Mesenchymal stem cell (in vitro differentiated cells and primary cell): Measurements from ENCODE around the gene TSPEAR.

Experiments used
- DNase-seq: peaks from one replicate; pipeline ENCODE4 v3.0.0-alpha.2; 2013
- H2AFZ ChIP-seq: one replicate; pipeline ENCODE4 v1.6.1; 2013; ENCODE audit warnings: low read depth, mild to moderate bottlenecking, control low read depth, inconsistent platforms, low read length, moderate library complexity
- H2AK5ac ChIP-seq: 2 replicates; pipeline ENCODE4 v1.6.1; 2013; ENCODE audit warnings: low read length, moderate library complexity, mild to moderate bottlenecking, inconsistent platforms; ENCODE audit not compliant: severe bottlenecking
- H2BK120ac ChIP-seq: one replicate; pipeline ENCODE4 v1.6.1; 2013; ENCODE audit warnings: low read depth, mild to moderate bottlenecking, inconsistent platforms, low read length, moderate library complexity
- H2BK12ac ChIP-seq, 2 experiments: one replicate each; pipeline ENCODE4 v1.6.1; 2013; ENCODE audit warnings: inconsistent platforms in 2 of 2, low read length in 2 of 2, mild to moderate bottlenecking in 2 of 2, moderate library complexity in 2 of 2, control low read depth in 1 of 2
- H2BK15ac ChIP-seq: one replicate; pipeline ENCODE4 v1.6.1; 2013; ENCODE audit warnings: mild to moderate bottlenecking, low read depth, inconsistent platforms; ENCODE audit not compliant: poor library complexity, severe bottlenecking
- H2BK5ac ChIP-seq: 2 replicates; pipeline ENCODE4 v1.6.1; 2013; ENCODE audit warnings: low read depth, mild to moderate bottlenecking, low read length, control low read depth, inconsistent platforms; ENCODE audit not compliant: poor library complexity, severe bottlenecking
- H3K14ac ChIP-seq, 2 experiments: one replicate each; pipeline ENCODE4 v1.6.1; 2013; ENCODE audit warnings: inconsistent platforms in 2 of 2, low read length in 2 of 2, control low read depth in 1 of 2, mild to moderate bottlenecking in 1 of 2, moderate library complexity in 1 of 2
- H3K18ac ChIP-seq, 2 experiments: one replicate each; pipeline ENCODE4 v1.6.1; 2013; ENCODE audit warnings: inconsistent platforms in 2 of 2, low read length in 2 of 2, control low read depth in 1 of 2, low read depth in 1 of 2, mild to moderate bottlenecking in 1 of 2
- H3K23ac ChIP-seq, 2 experiments: one replicate each; pipeline ENCODE4 v1.6.1; 2013; ENCODE audit warnings: inconsistent platforms in 2 of 2, low read length in 2 of 2, mild to moderate bottlenecking in 2 of 2, moderate library complexity in 2 of 2, control low read depth in 1 of 2
- H3K27ac ChIP-seq: 2 replicates; pipeline ENCODE4 v1.5.1; 2013; ENCODE audit warnings: mild to moderate bottlenecking, moderate library complexity, low read length, control low read depth, inconsistent platforms; ENCODE audit not compliant: poor library complexity, severe bottlenecking
- H3K27me3 ChIP-seq, 2 experiments: 2 replicates each; pipeline versions ENCODE4 v1.6.1 to v1.7.0; 2013; ENCODE audit warnings: low read length in 2 of 2, mild to moderate bottlenecking in 2 of 2, moderate library complexity in 2 of 2, control low read depth in 1 of 2, inconsistent platforms in 1 of 2; ENCODE audit not compliant: control insufficient read depth in 1 of 2, insufficient read depth in 1 of 2
- H3K36me3 ChIP-seq, 2 experiments: 2 replicates each; pipeline versions ENCODE4 v1.6.1 to v1.7.0; 2013; ENCODE audit warnings: low read length in 2 of 2, control low read depth in 1 of 2, inconsistent platforms in 1 of 2, low read depth in 1 of 2, mild to moderate bottlenecking in 1 of 2; ENCODE audit not compliant: insufficient read depth in 2 of 2, control insufficient read depth in 1 of 2
- H3K4ac ChIP-seq, 2 experiments: one replicate each; pipeline ENCODE4 v1.6.1; 2013; ENCODE audit warnings: inconsistent platforms in 2 of 2, low read length in 2 of 2, mild to moderate bottlenecking in 2 of 2, moderate library complexity in 2 of 2, control low read depth in 1 of 2, low read depth in 1 of 2
- H3K4me1 ChIP-seq: 2 replicates; pipeline ENCODE4 v1.6.1; 2013; ENCODE audit warnings: low read depth, low read length, control low read depth; ENCODE audit not compliant: control insufficient read depth, insufficient read depth
- H3K4me2 ChIP-seq: 2 replicates; pipeline ENCODE4 v1.6.1; 2013; ENCODE audit warnings: low read length, mild to moderate bottlenecking, inconsistent platforms; ENCODE audit not compliant: poor library complexity, severe bottlenecking
- H3K4me3 ChIP-seq, 2 experiments: 2 replicates each; pipeline versions ENCODE4 v1.5.1 to v1.7.0; 2013; ENCODE audit warnings: low read length in 2 of 2, mild to moderate bottlenecking in 2 of 2, control low read depth in 1 of 2, low read depth in 1 of 2; ENCODE audit not compliant: insufficient read depth in 1 of 2
- H3K79me1 ChIP-seq: replicated peaks from 2 replicates; pipeline ENCODE4 v1.6.1; 2013; ENCODE audit warnings: mild to moderate bottlenecking, control low read depth, low read length, inconsistent platforms; ENCODE audit not compliant: poor library complexity, severe bottlenecking
- H3K9ac ChIP-seq: 2 replicates; pipeline ENCODE4 v1.7.0; 2013; ENCODE audit warnings: mild to moderate bottlenecking, low read length, moderate library complexity
- H3K9me3 ChIP-seq: 2 replicates; pipeline ENCODE4 v1.7.0; 2013; ENCODE audit warnings: mild to moderate bottlenecking, low read length; ENCODE audit not compliant: control insufficient read depth
- H4K8ac ChIP-seq: one replicate; pipeline ENCODE4 v1.6.1; 2013; ENCODE audit warnings: inconsistent platforms, mild to moderate bottlenecking, low read length, moderate library complexity
- H4K91ac ChIP-seq: one replicate; pipeline ENCODE4 v1.6.1; 2013; ENCODE audit warnings: mild to moderate bottlenecking, low read length, inconsistent platforms
- WGBS: methylation state at CpG from one replicate; pipeline ENCODE4 v1.1.7; 2013; ENCODE audit warnings: mixed read lengths; 5-methylcytosine and 5-hydroxymethylcytosine counted together

The TSPEAR gene

GRCh38 chr21:44454058-44454457, 257.3 kb downstream of the TSPEAR start:
- 80% methylated on average over 3 of the region's 5 CpGs for WGBS
- Histone ChIP-seq H2BK12ac (no peak overlapping the region), H3K18ac (no peak overlapping the region), H3K4me2 (no peak overlapping the region), H2AK5ac (no peak overlapping the region), H2BK5ac (no peak overlapping the region), H4K91ac (no peak overlapping the region), H4K8ac (no peak overlapping the region), H3K79me1 (no peaks in the 10 kb centered on the region), H3K4me3 (no peak overlapping the region), H3K9ac (no peak overlapping the region), H3K4ac (no peak overlapping the region), H3K14ac (no peak overlapping the region), H3K27me3 (peaks cover 20 to 34% of the 10 kb centered on the region in 2 experiments), H3K23ac (no peak overlapping the region), H3K36me3 (peaks cover 0 to 7% of the 10 kb centered on the region in 2 experiments), H2AFZ (no peak overlapping the region), H2BK15ac (no peak overlapping the region), H3K4me1 (peaks cover 9% of the 10 kb centered on the region), H2BK120ac (no peak overlapping the region), H3K9me3 (peaks cover 7% of the 10 kb centered on the region), H3K27ac (no peak overlapping the region)
- no peak for DNase-seq

- no peak overlapping the region for H4K8ac ChIP-seq
- H3K4me1 ChIP-seq = peaks cover 11% of the 10 kb centered on the region
- no peak overlapping the region for H3K23ac ChIP-seq
- over 99% methylated on average over 2 of the region's 3 CpGs for WGBS
- H3K4me3 ChIP-seq = no peak overlapping the region
- DNase-seq = no peak
- H3K9ac ChIP-seq = no peak overlapping the region
- no peak overlapping the region for H2BK120ac ChIP-seq
- no peak overlapping the region for H2AK5ac ChIP-seq
- H2AFZ ChIP-seq = no peak overlapping the region
- peaks cover 0 to 7% of the 10 kb centered on the region in 2 experiments for H3K36me3 ChIP-seq
- no peak overlapping the region for H2BK12ac ChIP-seq
- H4K91ac ChIP-seq = no peak overlapping the region
- H3K79me1 ChIP-seq = no peaks in the 10 kb centered on the region
- no peak overlapping the region for H3K4ac ChIP-seq
- no peak overlapping the region for H2BK5ac ChIP-seq
- H3K14ac ChIP-seq = no peak overlapping the region
- H3K18ac ChIP-seq = no peak overlapping the region
- H3K4me2 ChIP-seq = no peak overlapping the region
- peaks cover 24 to 43% of the 10 kb centered on the region in 2 experiments for H3K27me3 ChIP-seq
- H2BK15ac ChIP-seq = no peak overlapping the region
- peaks cover 7% of the 10 kb centered on the region for H3K9me3 ChIP-seq
- no peak overlapping the region for H3K27ac ChIP-seq
Observed at GRCh38 chr21:44453120-44453519, 258.3 kb downstream of the TSPEAR start.

GRCh38 chr21:44450999-44451398, 260.4 kb downstream of the TSPEAR start:
- Histone ChIP-seq H3K4me3 (no peak overlapping the region), H3K4me2 (no peak overlapping the region), H3K27me3 (peaks cover 24 to 62% of the 10 kb centered on the region in 2 experiments), H4K8ac (no peak overlapping the region), H3K36me3 (no peaks in the 10 kb centered on the region), H2AFZ (no peak overlapping the region), H4K91ac (no peak overlapping the region), H3K23ac (no peak overlapping the region), H3K18ac (no peak overlapping the region), H3K79me1 (no peaks in the 10 kb centered on the region), H3K9ac (no peak overlapping the region), H2BK120ac (no peak overlapping the region), H2BK15ac (no peak overlapping the region), H3K14ac (no peak overlapping the region), H3K27ac (no peak overlapping the region), H3K4me1 (peaks cover 7% of the 10 kb centered on the region), H2AK5ac (no peak overlapping the region), H2BK12ac (no peak overlapping the region), H3K4ac (no peak overlapping the region), H3K9me3 (peaks cover 7% of the 10 kb centered on the region), H2BK5ac (no peak overlapping the region)
- 93% methylated on average over 14 of the region's 14 CpGs for WGBS
- DNase-seq = no peak

- no peak overlapping the region for H2AFZ ChIP-seq
- no peak overlapping the region for H2AK5ac ChIP-seq
- H4K8ac ChIP-seq = no peak overlapping the region
- no peak overlapping the region for H2BK120ac ChIP-seq
- no peaks in the 10 kb centered on the region for H3K36me3 ChIP-seq
- DNase-seq = no peak
- H3K9me3 ChIP-seq = peaks cover 7% of the 10 kb centered on the region
- H3K4me2 ChIP-seq = no peak overlapping the region
- no peak overlapping the region for H2BK15ac ChIP-seq
- H3K23ac ChIP-seq = no peak overlapping the region
- no peak overlapping the region for H2BK12ac ChIP-seq
- WGBS = 79% methylated on average over 14 of the region's 14 CpGs
- peak overlapping the region; percentile 34 for H4K91ac ChIP-seq
- no peak overlapping the region for H3K4me3 ChIP-seq
- H3K14ac ChIP-seq = no peak overlapping the region
- H3K79me1 ChIP-seq = no peaks in the 10 kb centered on the region
- no peak overlapping the region for H3K9ac ChIP-seq
- H3K27me3 ChIP-seq = peaks cover 24 to 67% of the 10 kb centered on the region in 2 experiments
- H2BK5ac ChIP-seq = no peak overlapping the region
- no peak overlapping the region for H3K27ac ChIP-seq
- H3K4me1 ChIP-seq = peaks cover 4% of the 10 kb centered on the region
- H3K4ac ChIP-seq = no peak overlapping the region
- H3K18ac ChIP-seq = no peak overlapping the region
Observed at GRCh38 chr21:44450402-44450801, 261.0 kb downstream of the TSPEAR start.
